Lung (tissue), 12 donors: ENCODE results near the gene CAMKV. TPM values are rescaled to one million over a fixed set of nuclear protein-coding genes. Genes with fewer than 3 reads are reported as not detected.
A peak's percentile ranks its signal among the peaks of the same experiment; 100 is the strongest.

ENCODE experiments used
- ATAC-seq: fragments of 200-7000 bp; cut with Tn5 transposase; one replicate; pipeline ENCODE4 v1.9.1; 2020; ENCODE audit warnings: moderate number of reproducible peaks; ENCODE audit not compliant: insufficient read depth, low FRiP score
- DNase-seq, 3 donors: peaks; one replicate each; pipeline ENCODE4 v3.0.0-alpha.2; 2013 to 2017
- H3K27ac ChIP-seq, 2 donors: one replicate each; pipeline ENCODE4 v1.5.1; 2013; ENCODE audit warnings: mild to moderate bottlenecking in 2 of 2, moderate library complexity in 2 of 2, control low read depth in 1 of 2, inconsistent platforms in 1 of 2, low read depth in 1 of 2, low read length in 1 of 2
- H3K27me3 ChIP-seq, 3 donors: one replicate each; pipeline ENCODE4 v1.5.1; 2013; ENCODE audit warnings: low read length in 2 of 3; ENCODE audit not compliant: control insufficient read depth in 3 of 3, insufficient read depth in 3 of 3
- H3K36me3 ChIP-seq, 4 donors: one replicate each; pipeline ENCODE4 v1.5.1; 2013; ENCODE audit warnings: low read length in 4 of 4, mild to moderate bottlenecking in 1 of 4, moderate library complexity in 1 of 4; ENCODE audit not compliant: control insufficient read depth in 4 of 4, insufficient read depth in 4 of 4
- H3K4me1 ChIP-seq, 5 donors: one replicate each; pipeline ENCODE4 v1.5.1; 2013; ENCODE audit warnings: low read length in 5 of 5, mild to moderate bottlenecking in 2 of 5, moderate library complexity in 1 of 5; ENCODE audit not compliant: control insufficient read depth in 5 of 5, insufficient read depth in 5 of 5
- H3K4me3 ChIP-seq: one replicate; pipeline ENCODE4 v1.5.1; 2013; ENCODE audit warnings: mild to moderate bottlenecking, control low read depth, moderate library complexity
- H3K9ac ChIP-seq, 2 donors: one replicate each; pipeline ENCODE4 v1.5.1; 2013; ENCODE audit warnings: low read length in 2 of 2, control low read depth in 1 of 2; ENCODE audit not compliant: insufficient read depth in 1 of 2
- H3K9me3 ChIP-seq, 4 donors: one replicate each; pipeline ENCODE4 v1.5.1; 2013; ENCODE audit warnings: low read length in 3 of 4, mild to moderate bottlenecking in 1 of 4, moderate library complexity in 1 of 4; ENCODE audit not compliant: control insufficient read depth in 4 of 4, insufficient read depth in 3 of 4
- CTCF ChIP-seq: IDR thresholded peaks from 2 replicates; pipeline ENCODE4 v1.5.1; 2012; ENCODE audit warnings: mild to moderate bottlenecking; ENCODE audit errors: control extremely low read depth, extremely low read depth
- WGBS, 2 donors: extraction: QIAGEN DNeasy Blood & Tissue Kit; methylation state at CpG; one replicate each; pipeline ENCODE4 v1.1.7; 2013; 5-methylcytosine and 5-hydroxymethylcytosine counted together
- polyA plus RNA-seq, 2 donors: library from polyadenylated mRNA; stranded (reverse); fragments of 200-250 nt; gene quantifications; one replicate each; pipeline ENCODE4 v1.2.1, GENCODE V29; 2013
- total RNA-seq, 2 donors: library from RNA; depleted of rRNA in 1 of 2; stranded (reverse); fragments of >200 nt in 1 of 2; gene quantifications; one replicate each; pipeline ENCODE4 v1.2.1, GENCODE V29; 2014 to 2021
- donor health status: control.
- donor health status: control.
- donor health status: Bipolar disorder and iron deficiency.
- donor health status: healthy.
- donor health status: DM: yes; HTN: yes; CAD: no.

Gene CAMKV
- total and polyA plus RNA-seq, 4 donors: 0.34 TPM; not detected in 3

- H3K27ac ChIP-seq: no peak overlapping the region
- ATAC-seq: no peak
- peak; percentile 52 to 76 (median 61) for DNase-seq
- peaks cover 0 to 2% (median 0%) of the 10 kb centered on the region in 4 donors for H3K9me3 ChIP-seq
- H3K36me3 ChIP-seq: no peaks in the 10 kb centered on the region
- no peak overlapping the region for H3K9ac ChIP-seq
- peaks cover 5 to 44% (median 29%) of the 10 kb centered on the region in 3 donors for H3K27me3 ChIP-seq
- TF ChIP-seq CTCF: no peak
- 22 to 24% methylated on average over 7 of the region's 7 CpGs for WGBS, 2 donors
- H3K4me3 ChIP-seq: no peak overlapping the region
- H3K4me1 ChIP-seq: peaks cover 0 to 11% (median 4%) of the 10 kb centered on the region in 5 donors
These were observed 1.8 kb downstream of the CAMKV start for GRCh38 chr3:49867871-49868321.

GRCh38 chr3:49867400-49867799 is 2.3 kb downstream of the CAMKV start:
- Histone ChIP-seq H3K9me3 (peaks cover 0 to 2% (median 0%) of the 10 kb centered on the region in 4 donors), H3K36me3 (no peaks in the 10 kb centered on the region), H3K27ac (no peak overlapping the region), H3K27me3 (peaks cover 5 to 44% (median 29%) of the 10 kb centered on the region in 3 donors), H3K4me1 (peaks cover 0 to 11% (median 4%) of the 10 kb centered on the region in 5 donors), H3K4me3 (no peak overlapping the region), H3K9ac (no peak overlapping the region)
- DNase-seq: no peak
- no peak for TF ChIP-seq CTCF
- no peak for ATAC-seq
- 91 to 92% methylated on average over 1 of the region's 1 CpG for WGBS, 2 donors

GRCh38 chr3:49865198-49865784 is 4.4 kb downstream of the CAMKV start:
- Histone ChIP-seq H3K9me3 (peaks cover 0 to 2% (median 0%) of the 10 kb centered on the region in 4 donors), H3K4me3 (no peak overlapping the region), H3K4me1 (peaks cover 0 to 11% (median 3%) of the 10 kb centered on the region in 5 donors), H3K27ac (no peak overlapping the region), H3K36me3 (no peaks in the 10 kb centered on the region), H3K27me3 (peaks cover 5 to 30% (median 21%) of the 10 kb centered on the region in 3 donors), H3K9ac (no peak overlapping the region)
- 55 to 70% methylated on average over 7 of the region's 7 CpGs for WGBS, 2 donors
- ATAC-seq (no peak), DNase-seq (no peak)
- TF ChIP-seq CTCF: no peak
